HEK293 (cell line): Measurements from ENCODE around the gene NCOR1.

Experiments
- CTCF ChIA-PET: fragments of 350-600 bp; formaldehyde crosslinking; extraction: SDS; loops from one replicate; lab custom pipeline; 2021; ENCODE audit warnings: antibody characterized with exemption; lab: Yijun Ruan, JAX
- POLR2A ChIA-PET: fragments of 300-600 bp; formaldehyde crosslinking; extraction: SDS; loops from one replicate; lab custom pipeline; 2020; ENCODE audit warnings: antibody characterized with exemption, inconsistent platforms; lab: Yijun Ruan, JAX
- H3K27ac ChIP-seq: fragments of 200-500 bp; sonication (Bioruptor generic); 2 replicates; pipeline ENCODE4 v1.5.1; 2014; ENCODE audit warnings: low read depth, low read length, control low read depth, inconsistent platforms; ENCODE audit errors: extremely low read depth
- H3K36me3 ChIP-seq, 2 experiments: fragments of 200-500 bp in 1 of 2; sonication (Bioruptor generic) in 1 of 2; 1 replicate in 1 of 2; 2 replicates in 1 of 2; pipeline ENCODE4 v1.5.1; 2014 to 2017; ENCODE audit warnings: inconsistent platforms in 2 of 2, low read length in 2 of 2; ENCODE audit not compliant: control insufficient read depth in 2 of 2, insufficient read depth in 1 of 2
- H3K4me1 ChIP-seq: fragments of 200-500 bp; sonication (Bioruptor generic); 2 replicates; pipeline ENCODE4 v1.5.1; 2014; ENCODE audit warnings: mild to moderate bottlenecking, low read length, inconsistent platforms; ENCODE audit not compliant: control insufficient read depth, insufficient read depth
- H3K4me3 ChIP-seq: 2 replicates; pipeline ENCODE4 v1.5.1; 2011; ENCODE audit warnings: low read depth, mild to moderate bottlenecking, control low read depth, low read length, moderate library complexity
- H3K9me3 ChIP-seq: fragments of 200-500 bp; sonication (Bioruptor generic); 2 replicates; pipeline ENCODE4 v1.5.1; 2014; ENCODE audit warnings: low read depth, low read length, inconsistent platforms; ENCODE audit not compliant: control insufficient read depth, insufficient read depth
- GLIS2 ChIP-seq: fragments of 450-650 bp; formaldehyde crosslinking; IDR thresholded peaks from 2 replicates; pipeline ENCODE4 v1.5.1; 2016; ENCODE audit warnings: missing biosample characterization, missing genetic modification characterization
- KLF8 ChIP-seq: fragments of 450-650 bp; formaldehyde crosslinking; IDR thresholded peaks from 2 replicates; pipeline ENCODE4 v1.5.1; 2016; ENCODE audit warnings: missing biosample characterization, missing genetic modification characterization
- SALL2 ChIP-seq: fragments of 450-650 bp; formaldehyde crosslinking; IDR thresholded peaks from 2 replicates; pipeline ENCODE4 v1.5.0; 2017; ENCODE audit warnings: missing biosample characterization, mild to moderate bottlenecking, missing genetic modification characterization, borderline replicate concordance
- SCRT1 ChIP-seq: fragments of 450-650 bp; formaldehyde crosslinking; IDR thresholded peaks from 2 replicates; pipeline ENCODE4 v1.5.1; 2016; ENCODE audit warnings: missing biosample characterization, missing genetic modification characterization, borderline replicate concordance
- YY2 ChIP-seq: fragments of 450-650 bp; formaldehyde crosslinking; IDR thresholded peaks from 2 replicates; pipeline ENCODE4 v1.5.1; 2016; ENCODE audit warnings: missing biosample characterization, missing genetic modification characterization
- ZBTB20 ChIP-seq: fragments of 450-650 bp; formaldehyde crosslinking; IDR thresholded peaks from 2 replicates; pipeline ENCODE4 v1.5.1; 2016; ENCODE audit warnings: missing biosample characterization, missing genetic modification characterization
- ZEB2 ChIP-seq: fragments of 450-650 bp; formaldehyde crosslinking; IDR thresholded peaks from 2 replicates; pipeline ENCODE4 v1.5.1; 2016; ENCODE audit warnings: missing biosample characterization, missing genetic modification characterization
- ZNF140 ChIP-seq: fragments of 450-650 bp; formaldehyde crosslinking; IDR thresholded peaks from 2 replicates; pipeline ENCODE4 v1.5.1; 2016; ENCODE audit warnings: missing biosample characterization, missing genetic modification characterization
- ZNF169 ChIP-seq: fragments of 450-650 bp; formaldehyde crosslinking; IDR thresholded peaks from 2 replicates; pipeline ENCODE4 v1.5.1; 2016; ENCODE audit warnings: missing biosample characterization, missing genetic modification characterization
- ZNF175 ChIP-seq: fragments of 450-650 bp; formaldehyde crosslinking; IDR thresholded peaks from 2 replicates; pipeline ENCODE4 v1.5.1; 2016; ENCODE audit warnings: missing biosample characterization, missing genetic modification characterization
- ZNF423 ChIP-seq: fragments of 450-650 bp; formaldehyde crosslinking; IDR thresholded peaks from 2 replicates; pipeline ENCODE4 v1.5.1; 2016; ENCODE audit warnings: missing biosample characterization, missing genetic modification characterization
- ZNF48 ChIP-seq: fragments of 450-650 bp; formaldehyde crosslinking; IDR thresholded peaks from 2 replicates; pipeline ENCODE4 v1.5.1; 2016; ENCODE audit warnings: missing biosample characterization, missing genetic modification characterization
- ZNF544 ChIP-seq: fragments of 450-650 bp; formaldehyde crosslinking; IDR thresholded peaks from 2 replicates; pipeline ENCODE4 v1.5.0; 2017; ENCODE audit warnings: missing biosample characterization, missing genetic modification characterization
- ZNF558 ChIP-seq: fragments of 450-650 bp; formaldehyde crosslinking; IDR thresholded peaks from 2 replicates; pipeline ENCODE4 v1.5.1; 2016; ENCODE audit warnings: missing biosample characterization, missing genetic modification characterization
- ZNF792 ChIP-seq: fragments of 450-650 bp; formaldehyde crosslinking; IDR thresholded peaks from 2 replicates; pipeline ENCODE4 v1.5.1; 2016; ENCODE audit warnings: missing biosample characterization, missing genetic modification characterization
- TF ChIP-seq, protein P1 (sequence below): fragments of 450-650 bp; formaldehyde crosslinking; IDR thresholded peaks from 2 replicates; pipeline ENCODE4 v1.5.1; 2016; ENCODE audit warnings: missing biosample characterization, missing genetic modification characterization
- TF ChIP-seq, protein P2 (sequence below): fragments of 450-650 bp; formaldehyde crosslinking; IDR thresholded peaks from 2 replicates; pipeline ENCODE4 v1.5.1; 2017; ENCODE audit warnings: missing biosample characterization, missing genetic modification characterization
- TF ChIP-seq, protein P3 (sequence below): fragments of 450-650 bp; formaldehyde crosslinking; IDR thresholded peaks from 2 replicates; pipeline ENCODE4 v1.5.1; 2016; ENCODE audit warnings: missing biosample characterization, missing genetic modification characterization
- TF ChIP-seq, protein P4 (sequence below): fragments of 450-650 bp; formaldehyde crosslinking; IDR thresholded peaks from 2 replicates; pipeline ENCODE4 v1.5.1; 2016; ENCODE audit warnings: missing biosample characterization, missing genetic modification characterization
- TF ChIP-seq, protein P5 (sequence below): fragments of 450-650 bp; formaldehyde crosslinking; IDR thresholded peaks from 2 replicates; pipeline ENCODE4 v1.5.1; 2016; ENCODE audit warnings: missing biosample characterization, missing genetic modification characterization

The NCOR1 gene

DNA sequence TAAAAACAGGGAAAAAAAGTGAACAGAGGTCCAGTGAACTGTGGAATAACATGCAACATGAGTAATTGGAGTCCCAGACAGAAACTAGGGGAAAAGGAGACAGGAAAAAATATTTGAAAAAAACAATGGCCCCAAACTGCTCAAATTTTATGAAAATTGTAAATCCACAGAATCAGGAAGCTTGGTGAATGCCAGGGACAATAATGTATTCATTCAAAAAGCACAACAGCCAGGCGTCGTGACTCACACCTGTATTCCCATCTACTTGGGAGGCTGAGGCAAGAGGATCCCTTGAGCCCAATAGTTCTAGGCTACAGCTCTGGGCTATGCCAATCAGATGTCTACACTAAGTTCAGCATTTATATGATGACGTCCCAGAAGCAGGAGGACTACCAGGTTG, 23.7 kb downstream of the NCOR1 start:
- TF ChIP-seq SCRT1 (no peak), SALL2 (no peak), GLIS2 (tag by site-specific recombination) (no peak), YY2 (tag by site-specific recombination) (no peak), ZBTB20 (tag by site-specific recombination) (no peak), ZNF140 (tag by site-specific recombination) (no peak), ZNF423 (no peak), ZEB2 (tag by site-specific recombination) (no peak), ZNF558 (tag by site-specific recombination) (no peak), ZNF544 (no peak), ZNF48 (tag by site-specific recombination) (no peak), ZNF169 (tag by site-specific recombination) (no peak), ZNF792 (tag by site-specific recombination) (no peak), KLF8 (tag by site-specific recombination) (no peak), ZNF175 (no peak)
- TF ChIP-seq, protein P1, sequence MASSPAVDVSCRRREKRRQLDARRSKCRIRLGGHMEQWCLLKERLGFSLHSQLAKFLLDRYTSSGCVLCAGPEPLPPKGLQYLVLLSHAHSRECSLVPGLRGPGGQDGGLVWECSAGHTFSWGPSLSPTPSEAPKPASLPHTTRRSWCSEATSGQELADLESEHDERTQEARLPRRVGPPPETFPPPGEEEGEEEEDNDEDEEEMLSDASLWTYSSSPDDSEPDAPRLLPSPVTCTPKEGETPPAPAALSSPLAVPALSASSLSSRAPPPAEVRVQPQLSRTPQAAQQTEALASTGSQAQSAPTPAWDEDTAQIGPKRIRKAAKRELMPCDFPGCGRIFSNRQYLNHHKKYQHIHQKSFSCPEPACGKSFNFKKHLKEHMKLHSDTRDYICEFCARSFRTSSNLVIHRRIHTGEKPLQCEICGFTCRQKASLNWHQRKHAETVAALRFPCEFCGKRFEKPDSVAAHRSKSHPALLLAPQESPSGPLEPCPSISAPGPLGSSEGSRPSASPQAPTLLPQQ (tag by site-specific recombination) = no peak
- TF ChIP-seq, protein P2, sequence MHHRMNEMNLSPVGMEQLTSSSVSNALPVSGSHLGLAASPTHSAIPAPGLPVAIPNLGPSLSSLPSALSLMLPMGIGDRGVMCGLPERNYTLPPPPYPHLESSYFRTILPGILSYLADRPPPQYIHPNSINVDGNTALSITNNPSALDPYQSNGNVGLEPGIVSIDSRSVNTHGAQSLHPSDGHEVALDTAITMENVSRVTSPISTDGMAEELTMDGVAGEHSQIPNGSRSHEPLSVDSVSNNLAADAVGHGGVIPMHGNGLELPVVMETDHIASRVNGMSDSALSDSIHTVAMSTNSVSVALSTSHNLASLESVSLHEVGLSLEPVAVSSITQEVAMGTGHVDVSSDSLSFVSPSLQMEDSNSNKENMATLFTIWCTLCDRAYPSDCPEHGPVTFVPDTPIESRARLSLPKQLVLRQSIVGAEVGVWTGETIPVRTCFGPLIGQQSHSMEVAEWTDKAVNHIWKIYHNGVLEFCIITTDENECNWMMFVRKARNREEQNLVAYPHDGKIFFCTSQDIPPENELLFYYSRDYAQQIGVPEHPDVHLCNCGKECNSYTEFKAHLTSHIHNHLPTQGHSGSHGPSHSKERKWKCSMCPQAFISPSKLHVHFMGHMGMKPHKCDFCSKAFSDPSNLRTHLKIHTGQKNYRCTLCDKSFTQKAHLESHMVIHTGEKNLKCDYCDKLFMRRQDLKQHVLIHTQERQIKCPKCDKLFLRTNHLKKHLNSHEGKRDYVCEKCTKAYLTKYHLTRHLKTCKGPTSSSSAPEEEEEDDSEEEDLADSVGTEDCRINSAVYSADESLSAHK (tag by site-specific recombination) = no peak
- TF ChIP-seq, protein P3, sequence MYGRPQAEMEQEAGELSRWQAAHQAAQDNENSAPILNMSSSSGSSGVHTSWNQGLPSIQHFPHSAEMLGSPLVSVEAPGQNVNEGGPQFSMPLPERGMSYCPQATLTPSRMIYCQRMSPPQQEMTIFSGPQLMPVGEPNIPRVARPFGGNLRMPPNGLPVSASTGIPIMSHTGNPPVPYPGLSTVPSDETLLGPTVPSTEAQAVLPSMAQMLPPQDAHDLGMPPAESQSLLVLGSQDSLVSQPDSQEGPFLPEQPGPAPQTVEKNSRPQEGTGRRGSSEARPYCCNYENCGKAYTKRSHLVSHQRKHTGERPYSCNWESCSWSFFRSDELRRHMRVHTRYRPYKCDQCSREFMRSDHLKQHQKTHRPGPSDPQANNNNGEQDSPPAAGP (tag by site-specific recombination) = no peak
- TF ChIP-seq, protein P4, sequence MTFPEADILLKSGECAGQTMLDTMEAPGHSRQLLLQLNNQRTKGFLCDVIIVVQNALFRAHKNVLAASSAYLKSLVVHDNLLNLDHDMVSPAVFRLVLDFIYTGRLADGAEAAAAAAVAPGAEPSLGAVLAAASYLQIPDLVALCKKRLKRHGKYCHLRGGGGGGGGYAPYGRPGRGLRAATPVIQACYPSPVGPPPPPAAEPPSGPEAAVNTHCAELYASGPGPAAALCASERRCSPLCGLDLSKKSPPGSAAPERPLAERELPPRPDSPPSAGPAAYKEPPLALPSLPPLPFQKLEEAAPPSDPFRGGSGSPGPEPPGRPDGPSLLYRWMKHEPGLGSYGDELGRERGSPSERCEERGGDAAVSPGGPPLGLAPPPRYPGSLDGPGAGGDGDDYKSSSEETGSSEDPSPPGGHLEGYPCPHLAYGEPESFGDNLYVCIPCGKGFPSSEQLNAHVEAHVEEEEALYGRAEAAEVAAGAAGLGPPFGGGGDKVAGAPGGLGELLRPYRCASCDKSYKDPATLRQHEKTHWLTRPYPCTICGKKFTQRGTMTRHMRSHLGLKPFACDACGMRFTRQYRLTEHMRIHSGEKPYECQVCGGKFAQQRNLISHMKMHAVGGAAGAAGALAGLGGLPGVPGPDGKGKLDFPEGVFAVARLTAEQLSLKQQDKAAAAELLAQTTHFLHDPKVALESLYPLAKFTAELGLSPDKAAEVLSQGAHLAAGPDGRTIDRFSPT = no peak
- TF ChIP-seq, protein P5, sequence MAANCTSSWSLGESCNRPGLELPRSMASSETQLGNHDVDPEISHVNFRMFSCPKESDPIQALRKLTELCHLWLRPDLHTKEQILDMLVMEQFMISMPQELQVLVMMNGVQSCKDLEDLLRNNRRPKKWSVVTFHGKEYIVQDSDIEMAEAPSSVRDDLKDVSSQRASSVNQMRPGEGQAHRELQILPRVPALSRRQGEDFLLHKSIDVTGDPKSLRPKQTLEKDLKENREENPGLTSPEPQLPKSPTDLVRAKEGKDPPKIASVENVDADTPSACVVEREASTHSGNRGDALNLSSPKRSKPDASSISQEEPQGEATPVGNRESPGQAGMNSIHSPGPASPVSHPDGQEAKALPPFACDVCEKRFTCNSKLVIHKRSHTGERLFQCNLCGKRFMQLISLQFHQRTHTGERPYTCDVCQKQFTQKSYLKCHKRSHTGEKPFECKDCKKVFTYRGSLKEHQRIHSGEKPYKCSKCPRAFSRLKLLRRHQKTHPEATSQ (tag by site-specific recombination) = no peak
- Histone ChIP-seq H3K27ac (no peak overlapping the region), H3K9me3 (no peaks in the 10 kb centered on the region), H3K4me3 (no peak overlapping the region), H3K36me3 (peaks cover 27 to 50% of the 10 kb centered on the region in 2 experiments), H3K4me1 (no peaks in the 10 kb centered on the region)
- CTCF ChIA-PET = interaction anchor here (0.6 to 1.3 kb wide), 2 partner anchors 11 to 26 kb away, joined by 3 to 4 read pairs; no protein-coding TSS in a partner anchor
- POLR2A ChIA-PET = interaction anchor here (2.0 kb wide), 1 partner anchor 25 kb away, joined by 4 read pairs; the partner anchor contains the start of gene PIGL
